ENCODE results near the gene NOS3. TPM values are rescaled to one million over a fixed set of nuclear protein-coding genes. Genes with fewer than 3 reads are reported as not detected.

NOS3 gene
- total RNA-seq, result 10 to 100 TPM in 4 of 6 donors, 1 to 10 TPM in 2; 3.1 to 95.3 (median 16.2) TPM

GRCh38 chr7:150990416-150991186, at the start of gene NOS3:
Gene NOS3, plus strand, starts transcription at chr7:150991017. Its CDS starts 2,787 bp downstream, at chr7:150993804.
- peaks cover 0 to 7% (median 0%) of the 10 kb centered on the region in 4 donors for H3K27me3 ChIP-seq
- ATAC-seq (ENCODE audit: low FRiP score in 2 of 2) (no peak), DNase-seq (no peak)
- WGBS, 2 donors, result 90 to 91% methylated on average over 12 of the region's 12 CpGs
- H3K36me3 ChIP-seq, result no peaks in the 10 kb centered on the region
- TF ChIP-seq EP300 (IDR thresholded peaks at IDR 0.05) (no peak), POLR2AphosphoS5 (IDR thresholded peaks at IDR 0.05) (no peak), POLR2A (IDR thresholded peaks at IDR 0.05) (no peak), CTCF (IDR thresholded peaks at IDR 0.05) (no peak)
- peaks cover 24 to 55% (median 45%) of the 10 kb centered on the region in 4 donors for H3K4me1 ChIP-seq
- no peak within 1 kb of the TSS for H3K27ac ChIP-seq
- no peak within 1 kb of the TSS for H3K4me3 ChIP-seq
- H3K9me3 ChIP-seq, result peaks cover 0 to 11% (median 2%) of the 10 kb centered on the region in 4 donors

DNA sequence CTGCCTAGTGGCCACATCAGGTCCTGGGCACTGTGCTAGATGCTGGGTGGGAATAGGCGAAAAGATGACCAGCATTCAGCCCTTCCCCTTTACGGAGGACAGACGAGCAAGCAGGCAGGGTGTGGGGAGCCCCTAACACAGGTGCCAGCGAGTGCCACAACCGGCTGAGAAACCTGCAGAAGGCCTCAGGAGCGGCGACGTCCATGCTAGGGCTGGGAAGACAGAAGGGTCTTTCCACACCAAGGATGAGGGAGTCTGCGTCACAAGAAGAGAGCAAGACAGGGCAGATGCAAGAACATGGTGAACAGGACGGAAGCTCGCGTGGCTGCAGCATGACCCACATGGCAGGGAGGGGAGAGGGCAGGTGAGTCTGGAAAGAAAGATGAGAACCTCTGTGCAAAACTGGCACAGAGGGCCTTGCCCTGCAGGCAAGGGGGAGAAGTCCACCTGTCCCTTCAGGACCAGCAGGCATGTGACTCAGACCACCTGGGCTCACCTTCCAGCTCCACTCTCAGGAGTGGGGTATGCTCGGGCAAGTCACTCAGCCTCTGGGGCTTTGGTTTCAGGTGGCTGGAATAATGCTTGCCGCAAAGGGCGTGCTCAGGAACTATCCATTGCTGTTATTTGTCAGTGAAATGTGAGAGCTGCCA, 49.3 kb upstream of the NOS3 start:
- Histone ChIP-seq H3K4me1 (peaks cover 0 to 14% (median 8%) of the 10 kb centered on the region in 4 donors), H3K9me3 (no peaks in the 10 kb centered on the region), H3K27me3 (no peaks in the 10 kb centered on the region), H3K36me3 (no peaks in the 10 kb centered on the region), H3K4me3 (no peak overlapping the region), H3K27ac (no peak overlapping the region)
- DNase-seq (no peak), ATAC-seq (ENCODE audit: low FRiP score in 2 of 2) (no peak)
- no peak for TF ChIP-seq EP300 (IDR thresholded peaks at IDR 0.05)
- TF ChIP-seq CTCF (IDR thresholded peaks at IDR 0.05), result no peak
- TF ChIP-seq POLR2A (IDR thresholded peaks at IDR 0.05), result no peak
- no peak for TF ChIP-seq POLR2AphosphoS5 (IDR thresholded peaks at IDR 0.05)
- WGBS, 2 donors, result 80 to 87% methylated on average over 14 to 15 of the region's 15 CpGs

DNA sequence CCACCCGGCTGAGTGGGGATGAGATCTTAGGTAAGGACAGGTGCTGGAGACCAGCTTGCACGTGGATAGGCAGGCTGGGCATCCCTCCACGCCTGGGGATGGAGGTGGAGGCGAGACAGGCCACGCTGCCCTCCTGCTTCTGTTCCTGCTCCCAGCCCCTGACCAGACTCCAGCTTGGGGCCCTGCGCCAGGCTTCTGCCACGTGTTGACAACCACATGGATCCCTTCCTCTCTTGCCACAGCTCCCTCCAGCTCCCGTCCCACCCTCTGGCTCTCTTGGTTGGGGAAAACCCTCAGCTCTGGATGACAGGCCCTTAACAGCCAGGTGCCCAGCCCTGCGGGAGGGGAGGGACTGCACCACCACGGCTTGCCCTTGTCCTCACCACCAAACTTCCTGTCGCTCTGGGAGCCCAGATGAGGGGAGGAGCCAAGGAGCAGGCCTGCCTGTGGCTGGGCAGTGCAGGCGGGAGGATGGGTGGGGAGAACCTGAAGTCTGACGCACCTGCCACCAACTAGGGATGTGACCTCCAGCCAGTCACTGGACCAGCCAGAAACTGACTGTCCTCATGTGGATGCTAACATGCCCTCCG, 48.7 kb upstream of the NOS3 start:
- TF ChIP-seq POLR2A (IDR thresholded peaks at IDR 0.05) (no peak), EP300 (IDR thresholded peaks at IDR 0.05) (no peak), CTCF (IDR thresholded peaks at IDR 0.05) (no peak), POLR2AphosphoS5 (IDR thresholded peaks at IDR 0.05) (no peak)
- 34 to 43% methylated on average over 9 to 12 of the region's 14 CpGs for WGBS, 2 donors
- peaks cover 0 to 14% (median 8%) of the 10 kb centered on the region in 4 donors for H3K4me1 ChIP-seq
- DNase-seq, result peak; percentile 20 to 68
- H3K27me3 ChIP-seq, result peaks cover 0 to 2% (median 0%) of the 10 kb centered on the region in 4 donors
- ATAC-seq (ENCODE audit: low FRiP score in 2 of 2), result peak in 1 of 2 donors; percentile 11
- no peaks in the 10 kb centered on the region for H3K36me3 ChIP-seq
- H3K9me3 ChIP-seq, result no peaks in the 10 kb centered on the region
- no peak overlapping the region for H3K27ac ChIP-seq
- H3K4me3 ChIP-seq, result no peak overlapping the region

GRCh38 chr7:150942591-150943452, 48.0 kb upstream of the NOS3 start:
- peaks cover 0 to 9% (median 3%) of the 10 kb centered on the region in 4 donors for H3K27me3 ChIP-seq
- H3K4me3 ChIP-seq, result no peak overlapping the region
- H3K4me1 ChIP-seq, result peaks cover 0 to 14% (median 7%) of the 10 kb centered on the region in 4 donors
- H3K36me3 ChIP-seq, result no peaks in the 10 kb centered on the region
- ATAC-seq (ENCODE audit: low FRiP score in 2 of 2) (no peak), DNase-seq (peak in 1 of 2 donors; percentile 15)
- no peak overlapping the region for H3K27ac ChIP-seq
- no peak for TF ChIP-seq CTCF (IDR thresholded peaks at IDR 0.05)
- no peak for TF ChIP-seq POLR2AphosphoS5 (IDR thresholded peaks at IDR 0.05)
- TF ChIP-seq EP300 (IDR thresholded peaks at IDR 0.05), result no peak
- no peak for TF ChIP-seq POLR2A (IDR thresholded peaks at IDR 0.05)
- 71 to 76% methylated on average over 10 to 11 of the region's 13 CpGs for WGBS, 2 donors
- no peaks in the 10 kb centered on the region for H3K9me3 ChIP-seq
